GM19324 (cell line): ENCODE results near the gene DGKB.

Source experiments
- ATAC-seq: cut with Tn5 transposase; IDR thresholded peaks from one replicate; pipeline ENCODE4 v1.9.1; 2021; ENCODE audit warnings: mild to moderate bottlenecking, moderate library complexity; ENCODE audit not compliant: unreplicated experiment, low FRiP score

DGKB gene

GRCh38 chr7:14765731-14766130, 136.8 kb downstream of the DGKB start:
- no peak for ATAC-seq

DNA sequence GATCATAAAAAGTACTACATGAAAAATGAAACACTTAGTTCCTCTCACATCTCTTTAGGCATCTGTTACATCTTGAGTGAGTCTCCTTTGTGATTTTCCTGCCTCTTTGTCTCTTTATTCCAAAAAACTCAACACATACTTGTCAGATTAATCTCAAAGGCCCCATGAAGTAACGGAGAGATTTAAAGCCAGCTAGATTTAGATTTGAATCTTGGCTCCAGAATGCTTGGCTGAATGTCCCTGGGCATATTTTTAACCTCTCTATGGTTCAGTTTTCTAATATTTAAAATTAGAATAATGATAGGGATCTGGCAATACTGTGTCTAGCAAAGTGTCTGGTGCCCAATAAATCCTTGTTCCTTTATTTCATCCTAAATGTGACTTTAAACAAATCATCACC, 140.0 kb downstream of the DGKB start:
- ATAC-seq = no peak

- no peak for ATAC-seq
These were observed 140.8 kb downstream of the DGKB start for GRCh38 chr7:14761510-14762296.

DNA sequence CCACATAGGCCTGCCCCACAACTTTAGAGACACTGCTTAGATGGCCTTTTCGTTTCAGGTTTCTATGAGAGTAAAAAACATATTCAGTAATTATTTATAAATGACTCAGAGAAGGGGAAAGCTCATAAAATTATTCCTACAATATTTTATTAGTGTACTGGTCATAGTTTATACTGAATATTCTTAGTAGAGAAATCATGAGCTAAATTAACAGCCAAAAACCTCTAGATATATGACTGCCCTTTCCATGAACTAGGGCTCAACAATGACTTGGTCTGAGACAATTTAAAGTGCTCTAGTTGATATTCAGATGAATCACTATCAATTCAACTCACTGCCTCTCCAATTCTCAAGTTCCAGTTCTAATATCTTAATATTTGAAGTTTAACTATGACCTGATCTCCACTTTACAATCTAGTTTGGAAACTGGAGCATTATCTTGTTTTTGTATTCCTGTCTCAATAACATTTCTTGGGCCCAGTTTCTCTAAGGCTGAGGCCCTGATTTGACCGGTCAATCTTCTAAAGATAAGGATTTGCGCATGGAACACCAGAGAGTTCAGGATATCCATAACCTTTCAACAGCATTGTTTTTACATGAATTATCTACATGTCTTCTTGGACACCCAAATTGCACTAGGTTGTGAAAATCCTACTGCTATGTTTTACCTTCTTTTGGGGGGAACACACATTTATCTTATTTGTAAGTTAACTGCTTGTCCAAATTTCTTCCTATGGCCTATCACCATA, 141.6 kb downstream of the DGKB start:
- ATAC-seq = no peak

DNA sequence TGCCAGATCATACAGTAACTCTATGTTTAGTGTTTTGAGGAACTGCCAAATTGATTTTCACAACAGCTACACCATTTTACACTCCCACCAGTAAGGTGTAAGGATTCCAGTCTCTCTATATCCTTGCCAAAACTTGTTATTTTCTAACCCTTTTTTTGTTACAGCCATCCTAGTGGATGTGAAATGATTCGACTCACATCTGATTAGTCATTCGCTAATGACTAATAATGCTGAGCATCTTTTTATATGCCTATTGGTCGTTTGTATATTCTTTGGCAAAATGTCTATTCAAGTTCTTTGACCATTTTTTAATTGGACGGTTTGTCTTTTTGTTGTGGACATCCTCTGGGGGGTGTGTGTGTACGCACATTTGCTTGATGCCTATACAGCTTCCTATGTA, 142.8 kb downstream of the DGKB start:
- ATAC-seq = no peak

DNA sequence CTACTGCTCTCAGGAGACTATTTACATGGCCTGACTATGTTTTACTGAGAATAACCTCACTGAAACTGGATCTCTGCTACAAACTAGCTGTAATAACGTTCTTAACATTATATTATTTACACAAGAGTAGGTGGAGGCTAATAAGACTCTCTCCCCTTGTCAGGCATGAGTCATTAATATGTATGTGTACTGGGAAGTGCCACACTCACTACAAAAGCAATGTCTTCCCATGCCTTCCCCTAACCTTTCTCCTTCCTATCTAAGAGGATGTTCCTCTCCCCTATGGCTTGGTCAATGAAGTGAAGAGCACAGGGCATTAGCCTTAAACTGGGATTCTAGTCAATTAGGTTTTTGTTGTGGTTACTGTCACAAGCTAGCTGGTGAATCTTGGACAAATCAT, 147.9 kb downstream of the DGKB start:
- ATAC-seq = no peak

- ATAC-seq = no peak
These were observed 150.2 kb downstream of the DGKB start for GRCh38 chr7:14752301-14752700.

DNA sequence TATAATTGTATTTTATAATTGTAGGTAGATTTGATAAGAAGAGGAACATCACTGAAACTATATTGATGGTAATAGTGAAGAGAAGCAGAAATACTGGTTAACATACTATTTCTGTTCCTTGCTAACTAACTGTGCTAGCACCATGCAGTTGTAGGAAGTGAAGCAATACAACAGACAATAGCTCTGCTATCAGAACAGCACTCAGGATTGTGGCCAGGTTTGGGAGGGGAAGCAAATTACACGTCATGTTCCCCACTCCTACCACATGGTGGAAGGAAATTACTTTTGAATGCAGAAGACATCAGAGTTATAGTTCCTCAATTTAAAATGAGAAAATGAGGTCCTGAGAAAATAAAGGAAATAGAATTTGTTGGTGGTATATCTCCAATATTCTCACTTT, 151.1 kb downstream of the DGKB start:
- ATAC-seq = no peak

DNA sequence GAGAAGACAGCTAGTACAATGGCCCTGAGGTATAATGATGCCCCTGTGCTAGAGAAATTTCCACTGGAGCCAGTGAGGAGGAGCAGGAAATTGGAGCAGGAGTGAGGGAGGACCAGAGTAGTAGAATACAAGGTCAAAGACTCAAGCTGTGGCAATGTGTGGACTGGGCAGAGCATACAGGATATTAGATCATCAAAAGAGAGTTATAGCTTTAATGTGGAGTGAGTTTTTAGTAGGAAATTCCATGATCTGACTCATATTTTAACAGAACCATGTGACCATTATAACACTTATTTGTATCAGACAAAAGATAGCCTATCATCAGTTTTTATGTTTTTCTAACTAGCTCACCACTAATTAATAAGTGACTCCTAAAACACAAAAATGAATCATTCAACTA, 154.1 kb downstream of the DGKB start:
- ATAC-seq = no peak

- no peak for ATAC-seq
These were observed 154.8 kb downstream of the DGKB start for GRCh38 chr7:14747701-14748100.

DNA sequence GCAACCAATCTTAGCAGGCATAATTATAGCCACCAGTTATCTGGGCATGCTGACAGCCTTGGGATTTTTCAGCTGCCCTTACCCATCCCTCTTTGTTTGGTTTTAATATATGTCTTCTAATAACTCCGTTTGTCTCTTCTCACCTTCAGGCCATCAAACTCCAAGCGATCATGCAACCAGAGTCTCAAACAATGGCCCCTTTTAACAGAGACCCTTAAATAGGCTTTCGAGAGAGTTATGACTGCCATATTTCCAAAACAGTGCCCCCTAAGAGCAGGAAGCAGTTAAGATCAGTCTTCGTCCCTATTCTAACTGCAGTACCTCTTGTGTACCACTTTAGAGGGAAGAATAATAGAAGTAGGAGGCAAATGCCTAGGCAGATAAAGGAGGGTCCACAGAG, 157.5 kb downstream of the DGKB start:
- no peak for ATAC-seq

DNA sequence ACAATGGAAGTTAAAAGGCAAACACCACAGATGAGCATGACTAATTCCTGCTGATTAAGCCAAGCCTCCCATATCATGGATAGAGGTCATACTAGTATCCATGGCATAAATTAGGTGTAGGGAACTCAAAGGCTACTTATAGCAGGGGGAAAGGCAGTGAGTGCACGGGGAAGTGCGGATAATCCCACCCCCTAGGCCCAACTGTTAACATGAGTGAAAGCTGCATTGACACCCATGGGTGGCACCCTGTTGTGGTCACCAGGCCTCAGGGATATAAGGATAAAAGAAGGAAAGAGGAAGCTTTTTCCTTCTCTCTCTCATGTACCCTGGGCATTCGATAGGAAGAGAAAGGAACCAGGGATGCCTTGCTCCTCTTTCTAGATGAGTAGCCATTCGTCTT, 161.9 kb downstream of the DGKB start:
- no peak for ATAC-seq

GRCh38 chr7:14739841-14740185, 162.7 kb downstream of the DGKB start:
- no peak for ATAC-seq

- ATAC-seq = no peak
These were observed 163.2 kb downstream of the DGKB start for GRCh38 chr7:14739168-14739840.

DNA sequence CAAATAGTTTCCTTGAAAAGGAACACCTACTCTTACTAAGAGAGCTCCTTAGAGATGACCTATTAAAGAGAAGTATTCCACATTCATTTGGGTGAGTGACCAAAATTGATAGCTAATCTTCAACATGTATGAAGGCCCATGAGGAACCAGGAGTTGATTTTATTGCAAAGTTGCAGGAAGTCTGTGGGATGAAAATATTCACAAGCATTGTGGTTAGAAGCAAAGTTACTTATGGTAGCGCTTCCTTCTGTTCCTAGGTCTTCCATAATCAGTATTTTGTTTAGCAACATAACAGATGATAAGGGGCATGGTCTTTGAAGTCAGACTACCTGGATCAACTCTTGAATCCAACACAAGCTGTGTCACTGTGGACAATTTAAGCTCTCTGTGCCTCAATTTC, 164.5 kb downstream of the DGKB start:
- no peak for ATAC-seq

DNA sequence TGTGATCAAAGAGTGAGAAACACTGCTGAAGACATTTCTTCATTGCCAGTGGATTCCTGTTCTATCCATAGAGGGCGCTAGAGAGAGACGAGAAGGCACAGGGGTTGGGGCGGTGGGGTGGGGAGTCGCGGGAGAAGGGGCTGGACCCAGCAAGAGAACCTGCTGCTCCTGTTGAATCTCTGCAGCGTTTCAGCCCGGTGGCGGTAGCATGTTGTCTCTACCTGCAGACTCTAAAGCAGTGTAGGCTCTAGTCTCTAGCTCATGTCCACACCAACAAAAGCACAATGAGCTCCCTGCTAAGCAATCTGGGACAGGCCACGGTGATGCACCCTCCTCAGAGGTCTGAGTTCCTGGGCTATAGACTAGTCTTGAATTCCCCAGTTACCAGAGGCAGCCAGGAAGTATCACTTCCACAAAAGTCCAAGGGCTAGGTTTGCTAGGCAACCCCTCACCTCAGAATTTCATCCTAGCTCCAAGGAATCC, 167.7 kb downstream of the DGKB start:
- ATAC-seq = no peak

GRCh38 chr7:14720785-14721184, 181.8 kb downstream of the DGKB start:
- no peak for ATAC-seq

DNA sequence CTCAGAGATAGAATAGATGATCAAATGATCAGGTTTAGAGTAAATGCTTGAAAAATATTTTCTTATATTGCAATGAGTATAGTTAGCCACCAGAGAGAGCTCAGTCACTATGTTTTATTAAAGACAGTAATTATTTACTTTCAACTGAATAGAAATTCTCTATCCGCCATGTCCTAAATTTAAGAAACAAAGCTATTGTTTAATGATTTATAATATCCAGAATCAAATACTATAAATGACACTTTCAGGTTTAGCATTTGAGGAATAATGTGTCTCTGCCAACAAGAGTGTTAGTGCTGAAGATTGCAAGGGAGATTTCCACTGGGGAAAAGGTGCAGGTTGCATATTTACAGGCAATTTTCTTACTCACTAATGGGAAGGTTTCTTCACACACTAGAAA, 184.7 kb downstream of the DGKB start:
- no peak for ATAC-seq

DNA sequence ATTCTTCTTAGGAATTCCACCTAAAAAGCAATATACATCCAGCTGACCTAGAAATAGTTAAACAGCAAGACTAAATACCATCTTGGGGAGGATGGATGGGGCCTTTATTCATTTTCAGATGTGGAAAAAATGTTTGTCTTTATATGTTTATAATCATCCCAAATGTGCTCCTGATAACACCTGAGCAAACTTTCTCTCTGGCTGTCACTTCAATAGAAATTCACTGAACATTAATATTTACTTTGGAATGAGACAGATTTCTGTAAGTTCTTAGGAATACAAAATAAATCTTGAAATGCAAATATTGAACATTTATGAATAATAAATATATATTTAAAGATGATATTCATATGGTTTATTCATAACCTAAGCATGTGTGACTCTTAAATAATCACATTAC, 185.4 kb downstream of the DGKB start:
- ATAC-seq = no peak

- ATAC-seq = peak; percentile 90
These were observed 188.3 kb downstream of the DGKB start for GRCh38 chr7:14714161-14714728.

DNA sequence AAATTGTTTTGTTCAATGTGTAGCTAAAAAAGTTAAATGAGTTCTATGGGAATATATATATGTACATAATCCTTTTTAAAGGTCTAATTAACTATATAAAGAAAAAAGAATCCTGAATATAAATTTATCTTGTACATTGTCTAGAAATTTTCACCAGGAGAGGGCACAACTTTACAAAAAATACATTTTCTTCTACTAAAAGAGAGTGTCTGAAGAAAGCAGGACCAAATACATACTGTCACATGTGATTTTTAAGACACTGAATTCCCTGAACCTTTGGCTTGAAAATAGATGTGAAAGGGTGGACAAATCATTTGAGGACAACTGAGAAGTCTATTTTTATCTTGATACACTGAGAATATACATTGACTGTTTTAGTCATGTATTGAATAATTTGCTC, 204.3 kb downstream of the DGKB start:
- no peak for ATAC-seq
